Esophagus squamous epithelium (tissue), 5 donors: Measurements from ENCODE around the gene TRMT44. TPM values are rescaled to one million over a fixed set of nuclear protein-coding genes. Genes with fewer than 3 reads are reported as not detected.

Experiments
- DNase-seq: peaks from one replicate; lab custom pipeline; 2025; lab: John Stamatoyannopoulos, UW
- H3K27ac ChIP-seq, 4 donors: fragments of 200-600 bp; sonication (generic); one replicate each; pipeline ENCODE4 v1.5.1; 2016 to 2019; ENCODE audit warnings: mild to moderate bottlenecking in 1 of 4
- H3K27me3 ChIP-seq, 4 donors: fragments of 200-600 bp; sonication (generic); 1 replicate in 3 of 4; 2 replicates in 1 of 4; pipeline versions ENCODE4 v1.5.1 to v1.6.0; 2017 to 2021; ENCODE audit warnings: antibody characterized with exemption in 1 of 4
- H3K36me3 ChIP-seq, 3 donors: fragments of 200-600 bp; sonication (generic); one replicate each; pipeline ENCODE4 v1.5.1; 2016 to 2019
- H3K4me1 ChIP-seq, 3 donors: fragments of 200-600 bp; sonication (generic); one replicate each; pipeline ENCODE4 v1.5.1; 2017 to 2019
- H3K4me3 ChIP-seq, 4 donors: fragments of 200-600 bp; sonication (generic); 1 replicate in 3 of 4; 2 replicates in 1 of 4; pipeline ENCODE4 v1.5.1; 2016 to 2019; ENCODE audit warnings: mild to moderate bottlenecking in 2 of 4, moderate library complexity in 1 of 4
- H3K9me3 ChIP-seq, 3 donors: fragments of 200-600 bp; sonication (generic); one replicate each; pipeline ENCODE4 v1.5.1; 2016 to 2019
- CTCF ChIP-seq, 6 experiments: fragments of 450-650 bp in 4 of 6; fragments of 200-600 bp in 2 of 6; sonication (generic) in 2 of 6; IDR thresholded peaks; one replicate each; pipeline ENCODE4 v1.5.1; 2016 to 2019; ENCODE audit warnings: antibody characterized with exemption in 6 of 6, mild to moderate bottlenecking in 4 of 6, moderate library complexity in 4 of 6
- POLR2A ChIP-seq, 4 donors: fragments of 450-650 bp; IDR thresholded peaks; one replicate each; pipeline ENCODE4 v1.6.1; 2017; ENCODE audit warnings: antibody characterized with exemption in 4 of 4, mild to moderate bottlenecking in 4 of 4, moderate library complexity in 3 of 4
- WGBS, 2 donors: methylation state at CpG; one replicate each; pipeline ENCODE4 v1.1.5; 2018; 5-methylcytosine and 5-hydroxymethylcytosine counted together
- intact Hi-C: fragments of 100-400 bp; cut with DNase I; formaldehyde crosslinking; loops from one replicate; pipeline ENCODE4 v1.15.0; 2022
- total RNA-seq, 4 donors: library from RNA; depleted of rRNA; stranded (reverse); fragments of >200 nt; gene quantifications; one replicate each; pipeline ENCODE4 v1.1.0, GENCODE V29; 2016
- donor health status: DM: yes; HTN: yes; CAD: no.

The TRMT44 gene
- total RNA-seq, 4 donors from 2014 or later, result 26.8 to 31.7 (median 28.8) TPM

GRCh38 chr4:8402181-8402597 is 38.4 kb upstream of the TRMT44 start:
- DNase-seq, result no peak
- Histone ChIP-seq H3K27me3 (no peaks in the 10 kb centered on the region), H3K4me3 (no peak overlapping the region), H3K4me1 (peaks cover 12 to 32% (median 20%) of the 10 kb centered on the region in 3 donors), H3K36me3 (peaks cover 4 to 96% (median 6%) of the 10 kb centered on the region in 3 donors), H3K27ac (peak overlapping the region; percentile 40 to 76 (median 72)), H3K9me3 (no peaks in the 10 kb centered on the region)
- WGBS, 2 donors, result 35 to 50% methylated on average over 4 to 9 of the region's 11 CpGs
- intact Hi-C loops, result loop anchor here (5.0 kb wide), 1 partner anchor 160 kb away; no protein-coding TSS in a partner anchor
- TF ChIP-seq POLR2A (IDR thresholded peaks at IDR 0.05) (no peak), CTCF (IDR thresholded peaks at IDR 0.05) (no peak)

- Histone ChIP-seq H3K4me3 (no peak overlapping the region), H3K9me3 (no peaks in the 10 kb centered on the region), H3K4me1 (peaks cover 12 to 32% (median 20%) of the 10 kb centered on the region in 3 donors), H3K27me3 (no peaks in the 10 kb centered on the region), H3K36me3 (peaks cover 4 to 96% (median 6%) of the 10 kb centered on the region in 3 donors), H3K27ac (peak overlapping the region; percentile 19 to 76 (median 72))
- TF ChIP-seq CTCF (IDR thresholded peaks at IDR 0.05), result no peak
- TF ChIP-seq POLR2A (IDR thresholded peaks at IDR 0.05), result no peak
- WGBS, 2 donors, result 42 to 70% methylated on average over 5 to 9 of the region's 14 CpGs
- no peak for DNase-seq
- intact Hi-C loops, result loop anchor here (5.0 kb wide), 1 partner anchor 160 kb away; no protein-coding TSS in a partner anchor
These were observed 37.9 kb upstream of the TRMT44 start for GRCh38 chr4:8402640-8403039.

- peaks cover 12 to 32% (median 20%) of the 10 kb centered on the region in 3 donors for H3K4me1 ChIP-seq
- H3K27me3 ChIP-seq, result no peaks in the 10 kb centered on the region
- intact Hi-C loops, result loop anchor here (5.0 kb wide), 1 partner anchor 161 kb away; no protein-coding TSS in a partner anchor
- H3K27ac ChIP-seq, result peak overlapping the region; percentile 19 to 76 (median 72)
- no peaks in the 10 kb centered on the region for H3K9me3 ChIP-seq
- DNase-seq, result no peak
- WGBS, 2 donors, result 4 to 73% methylated on average over 2 to 7 of the region's 12 CpGs
- H3K36me3 ChIP-seq, result peaks cover 6 to 96% (median 6%) of the 10 kb centered on the region in 3 donors
- TF ChIP-seq POLR2A (IDR thresholded peaks at IDR 0.05), result no peak
- TF ChIP-seq CTCF (IDR thresholded peaks at IDR 0.05), result peak; percentile 76 to 93 (median 92)
- H3K4me3 ChIP-seq, result no peak overlapping the region
These were observed 37.3 kb upstream of the TRMT44 start for GRCh38 chr4:8403173-8403753.

GRCh38 chr4:8403976-8404375 is 36.6 kb upstream of the TRMT44 start:
- no peaks in the 10 kb centered on the region for H3K9me3 ChIP-seq
- intact Hi-C loops, result loop anchor here (5.0 kb wide), 1 partner anchor 162 kb away; no protein-coding TSS in a partner anchor
- 68 to 72% methylated on average over 3 to 10 of the region's 13 CpGs for WGBS, 2 donors
- no peak for DNase-seq
- peak overlapping the region in 1 of 4 donors; percentile 76 for H3K27ac ChIP-seq
- H3K4me1 ChIP-seq, result peaks cover 12 to 37% (median 20%) of the 10 kb centered on the region in 3 donors
- H3K4me3 ChIP-seq, result no peak overlapping the region
- no peaks in the 10 kb centered on the region for H3K27me3 ChIP-seq
- H3K36me3 ChIP-seq, result peaks cover 5 to 96% (median 7%) of the 10 kb centered on the region in 3 donors
- TF ChIP-seq POLR2A (IDR thresholded peaks at IDR 0.05) (no peak), CTCF (IDR thresholded peaks at IDR 0.05) (no peak)
